Panc1 (cell line): ENCODE data around the gene MTTP. TPM values are rescaled to one million over a fixed set of nuclear protein-coding genes. Genes with fewer than 3 reads are reported as not detected.

Experiments used
- ATAC-seq: fragments of 200-7000 bp; cut with Tn5 transposase; 2 replicates; pipeline ENCODE4 v1.9.1; 2020; ENCODE audit warnings: mild to moderate bottlenecking, moderate library complexity
- BruUV-seq: library from RNA; stranded (reverse); fragments of 400-500 nt; replicated peaks from 2 replicates; lab custom pipeline; 2021; lab: Mats Ljungman, UMichigan
- CTCF ChIA-PET: fragments of 300-600 bp; sonication (Branson Sonifier 250); formaldehyde crosslinking; loops from one replicate; lab custom pipeline; 2022; ENCODE audit warnings: antibody characterized with exemption; lab: Charles Lee
- POLR2A ChIA-PET: fragments of 300-600 bp; sonication (Branson Sonifier 250); formaldehyde crosslinking; loops from one replicate; lab custom pipeline; 2022; ENCODE audit warnings: antibody characterized with exemption; lab: Charles Lee
- DNase-seq: peaks from one replicate; pipeline ENCODE4 v3.0.0-alpha.2; 2010; ENCODE audit warnings: low read depth, low spot score
- H3K27ac ChIP-seq: 2 replicates; pipeline ENCODE4 v1.5.1; 2011; ENCODE audit warnings: mild to moderate bottlenecking, low read length, inconsistent platforms
- H3K27me3 ChIP-seq: fragments of 200-500 bp; sonication (Bioruptor generic); 2 replicates; pipeline ENCODE4 v1.6.0; 2014; ENCODE audit warnings: low read length, inconsistent platforms; ENCODE audit not compliant: control insufficient read depth, insufficient read depth
- H3K36me3 ChIP-seq: fragments of 200-500 bp; sonication (Bioruptor generic); 2 replicates; pipeline ENCODE4 v1.5.1; 2014; ENCODE audit warnings: inconsistent platforms, mild to moderate bottlenecking, low read length, moderate library complexity; ENCODE audit not compliant: control insufficient read depth, insufficient read depth
- H3K4me1 ChIP-seq: 2 replicates; pipeline ENCODE4 v1.5.1; 2011; ENCODE audit warnings: inconsistent platforms, mild to moderate bottlenecking, low read length, moderate library complexity; ENCODE audit not compliant: control insufficient read depth, insufficient read depth
- H3K4me3 ChIP-seq, 2 experiments: 2 replicates each; pipeline ENCODE4 v1.5.1; 2011 to 2012; ENCODE audit warnings: low read depth in 2 of 2, low read length in 2 of 2, mild to moderate bottlenecking in 2 of 2, inconsistent platforms in 1 of 2, moderate library complexity in 1 of 2
- H3K9me3 ChIP-seq: fragments of 200-500 bp; sonication (Bioruptor generic); 2 replicates; pipeline ENCODE4 v1.5.1; 2014; ENCODE audit warnings: low read depth, mild to moderate bottlenecking, inconsistent platforms, low read length, moderate library complexity; ENCODE audit not compliant: control insufficient read depth, insufficient read depth
- POLR2AphosphoS5 ChIP-seq: IDR thresholded peaks from 2 replicates; pipeline ENCODE4 v1.6.1; 2012; ENCODE audit warnings: mild to moderate bottlenecking, low read depth, low read length, moderate library complexity
- SIN3A ChIP-seq: IDR thresholded peaks from 2 replicates; pipeline ENCODE4 v1.6.1; 2012; ENCODE audit warnings: low read depth, mild to moderate bottlenecking, low read length, moderate library complexity, borderline replicate concordance; ENCODE audit not compliant: insufficient read depth
- TCF7L2 ChIP-seq: IDR thresholded peaks from 2 replicates; pipeline ENCODE4 v1.6.1; 2011; ENCODE audit warnings: mild to moderate bottlenecking, low read depth, low read length, inconsistent platforms
- in situ Hi-C: cut with HindIII; loops from 2 replicates; pipeline ENCODE4 v1.10.0; 2016; ENCODE audit warnings: low sequenced_read_pairs, low pct_unique_long_range_greater_than_20kb
- intact Hi-C: fragments of 100-400 bp; cut with micrococcal nuclease; formaldehyde crosslinking; loops from one replicate; pipeline ENCODE4 v1.10.0; 2022; ENCODE audit not compliant: unreplicated experiment
- total RNA-seq: library from RNA; stranded (reverse); gene quantifications from one replicate; pipeline ENCODE4 v1.2.1, GENCODE V29; 2021; ENCODE audit not compliant: unreplicated experiment
- TF ChIP-seq, protein P1 (sequence below): fragments of 450-650 bp; IDR thresholded peaks from 2 replicates; pipeline ENCODE4 v1.5.1; 2017; ENCODE audit warnings: mild to moderate bottlenecking
- TF ChIP-seq, protein P2 (sequence below), 2 experiments: IDR thresholded peaks; 2 replicates each; pipeline ENCODE4 v1.6.1; 2011 to 2012; ENCODE audit warnings: low read depth in 2 of 2, control low read depth in 1 of 2, low read length in 1 of 2, mild to moderate bottlenecking in 1 of 2, moderate library complexity in 1 of 2; ENCODE audit not compliant: insufficient read depth in 1 of 2

The MTTP gene
- total RNA-seq, 1 experiment from 2014 or later, result 0.26 TPM

DNA sequence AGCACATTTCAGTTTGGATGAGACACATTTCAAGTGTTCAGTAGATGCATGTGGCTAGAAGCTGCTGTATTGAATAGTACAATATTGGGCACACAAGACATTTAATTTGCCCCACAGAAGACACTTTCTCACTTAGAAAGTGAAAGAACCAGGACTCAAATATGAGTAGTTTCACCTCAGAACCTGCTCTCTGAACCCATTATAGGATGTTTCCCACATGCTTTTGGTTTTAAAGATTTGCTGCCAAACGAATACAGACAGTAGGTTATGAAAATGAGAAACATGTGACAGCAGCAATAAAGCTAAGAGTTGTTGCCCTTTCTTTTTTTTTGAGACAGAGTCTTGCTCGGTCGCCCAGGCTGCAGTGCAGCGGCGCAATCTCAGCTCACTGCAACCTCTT lies 50.7 kb downstream of the MTTP start:
- ChIA-PET CTCF (no interaction called here), POLR2A (no interaction called here)
- intact Hi-C loops (no loop called here), in situ Hi-C loops (no loop called here)
- DNase-seq (no peak), ATAC-seq (no peak)
- no peaks in the 10 kb centered on the region for H3K36me3 ChIP-seq
- TF ChIP-seq SIN3A (no peak), POLR2AphosphoS5 (no peak), TCF7L2 (no peak)
- TF ChIP-seq, protein P1, sequence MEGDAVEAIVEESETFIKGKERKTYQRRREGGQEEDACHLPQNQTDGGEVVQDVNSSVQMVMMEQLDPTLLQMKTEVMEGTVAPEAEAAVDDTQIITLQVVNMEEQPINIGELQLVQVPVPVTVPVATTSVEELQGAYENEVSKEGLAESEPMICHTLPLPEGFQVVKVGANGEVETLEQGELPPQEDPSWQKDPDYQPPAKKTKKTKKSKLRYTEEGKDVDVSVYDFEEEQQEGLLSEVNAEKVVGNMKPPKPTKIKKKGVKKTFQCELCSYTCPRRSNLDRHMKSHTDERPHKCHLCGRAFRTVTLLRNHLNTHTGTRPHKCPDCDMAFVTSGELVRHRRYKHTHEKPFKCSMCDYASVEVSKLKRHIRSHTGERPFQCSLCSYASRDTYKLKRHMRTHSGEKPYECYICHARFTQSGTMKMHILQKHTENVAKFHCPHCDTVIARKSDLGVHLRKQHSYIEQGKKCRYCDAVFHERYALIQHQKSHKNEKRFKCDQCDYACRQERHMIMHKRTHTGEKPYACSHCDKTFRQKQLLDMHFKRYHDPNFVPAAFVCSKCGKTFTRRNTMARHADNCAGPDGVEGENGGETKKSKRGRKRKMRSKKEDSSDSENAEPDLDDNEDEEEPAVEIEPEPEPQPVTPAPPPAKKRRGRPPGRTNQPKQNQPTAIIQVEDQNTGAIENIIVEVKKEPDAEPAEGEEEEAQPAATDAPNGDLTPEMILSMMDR, result no peak
- TF ChIP-seq, protein P2, sequence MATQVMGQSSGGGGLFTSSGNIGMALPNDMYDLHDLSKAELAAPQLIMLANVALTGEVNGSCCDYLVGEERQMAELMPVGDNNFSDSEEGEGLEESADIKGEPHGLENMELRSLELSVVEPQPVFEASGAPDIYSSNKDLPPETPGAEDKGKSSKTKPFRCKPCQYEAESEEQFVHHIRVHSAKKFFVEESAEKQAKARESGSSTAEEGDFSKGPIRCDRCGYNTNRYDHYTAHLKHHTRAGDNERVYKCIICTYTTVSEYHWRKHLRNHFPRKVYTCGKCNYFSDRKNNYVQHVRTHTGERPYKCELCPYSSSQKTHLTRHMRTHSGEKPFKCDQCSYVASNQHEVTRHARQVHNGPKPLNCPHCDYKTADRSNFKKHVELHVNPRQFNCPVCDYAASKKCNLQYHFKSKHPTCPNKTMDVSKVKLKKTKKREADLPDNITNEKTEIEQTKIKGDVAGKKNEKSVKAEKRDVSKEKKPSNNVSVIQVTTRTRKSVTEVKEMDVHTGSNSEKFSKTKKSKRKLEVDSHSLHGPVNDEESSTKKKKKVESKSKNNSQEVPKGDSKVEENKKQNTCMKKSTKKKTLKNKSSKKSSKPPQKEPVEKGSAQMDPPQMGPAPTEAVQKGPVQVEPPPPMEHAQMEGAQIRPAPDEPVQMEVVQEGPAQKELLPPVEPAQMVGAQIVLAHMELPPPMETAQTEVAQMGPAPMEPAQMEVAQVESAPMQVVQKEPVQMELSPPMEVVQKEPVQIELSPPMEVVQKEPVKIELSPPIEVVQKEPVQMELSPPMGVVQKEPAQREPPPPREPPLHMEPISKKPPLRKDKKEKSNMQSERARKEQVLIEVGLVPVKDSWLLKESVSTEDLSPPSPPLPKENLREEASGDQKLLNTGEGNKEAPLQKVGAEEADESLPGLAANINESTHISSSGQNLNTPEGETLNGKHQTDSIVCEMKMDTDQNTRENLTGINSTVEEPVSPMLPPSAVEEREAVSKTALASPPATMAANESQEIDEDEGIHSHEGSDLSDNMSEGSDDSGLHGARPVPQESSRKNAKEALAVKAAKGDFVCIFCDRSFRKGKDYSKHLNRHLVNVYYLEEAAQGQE (IDR thresholded peaks at IDR 0.05; ENCODE audit: insufficient read depth in 1 of 2, low read depth in 2 of 2, low read length in 1 of 2), result no peak
- no peak overlapping the region for H3K4me3 ChIP-seq
- no peaks in the 10 kb centered on the region for H3K9me3 ChIP-seq
- H3K4me1 ChIP-seq, result no peaks in the 10 kb centered on the region
- no peaks in the 10 kb centered on the region for H3K27me3 ChIP-seq
- BruUV-seq, result no TSS peak
- no peak overlapping the region for H3K27ac ChIP-seq

GRCh38 chr4:99628040-99628439 lies 53.4 kb downstream of the MTTP start:
- no peaks in the 10 kb centered on the region for H3K4me1 ChIP-seq
- in situ Hi-C loops, result no loop called here
- no peaks in the 10 kb centered on the region for H3K9me3 ChIP-seq
- no peaks in the 10 kb centered on the region for H3K27me3 ChIP-seq
- no peak for TF ChIP-seq POLR2AphosphoS5
- TF ChIP-seq, protein P1, result no peak
- no peak for TF ChIP-seq TCF7L2
- DNase-seq (no peak), ATAC-seq (no peak)
- POLR2A ChIA-PET, result no interaction called here
- no TSS peak for BruUV-seq
- no peaks in the 10 kb centered on the region for H3K36me3 ChIP-seq
- intact Hi-C loops, result no loop called here
- CTCF ChIA-PET, result no interaction called here
- H3K27ac ChIP-seq, result no peak overlapping the region
- no peak overlapping the region for H3K4me3 ChIP-seq
